GM19025 (cell line): ENCODE results near the gene DDC.
"Not testable (repeated sequence)": the region's sequence is repeated elsewhere in the genome, so short reads cannot be mapped to it uniquely, and the experiment has no call there.

ENCODE experiments used
- ATAC-seq: cut with Tn5 transposase; IDR thresholded peaks from one replicate; pipeline ENCODE4 v1.9.1; 2021; ENCODE audit warnings: mild to moderate bottlenecking, low read depth, moderate library complexity; ENCODE audit not compliant: unreplicated experiment

DDC gene

GRCh38 chr7:50556247-50556991 is 8.8 kb downstream of the DDC start:
- ATAC-seq, result no peak

GRCh38 chr7:50555594-50556140 is 9.5 kb downstream of the DDC start:
- ATAC-seq, result no peak

GRCh38 chr7:50554431-50555322 is 10.5 kb downstream of the DDC start:
- no peak for ATAC-seq

GRCh38 chr7:50553973-50554372 is 11.2 kb downstream of the DDC start:
- ATAC-seq, result no peak

- no peak for ATAC-seq
Observed at GRCh38 chr7:50552921-50553320, 12.3 kb downstream of the DDC start.

DNA sequence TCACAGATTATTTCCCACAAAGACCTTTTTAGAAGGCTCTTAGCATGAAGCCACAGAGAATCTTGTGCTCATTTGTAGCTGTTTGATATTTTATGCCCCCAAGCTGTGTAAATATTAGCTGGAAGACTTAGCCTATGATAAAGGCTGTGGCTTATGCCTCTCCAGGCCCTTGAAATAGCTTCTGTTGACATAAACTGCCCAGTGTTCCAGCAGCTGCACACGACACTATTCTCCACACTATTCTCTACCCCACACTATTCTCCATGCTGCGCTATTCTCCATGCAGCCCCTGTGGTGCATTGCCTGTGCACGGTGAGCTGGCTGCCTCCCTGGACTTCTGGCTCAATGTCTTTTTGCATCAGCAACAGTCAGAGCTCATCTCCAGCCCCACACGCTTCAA is 13.1 kb downstream of the DDC start:
- no peak for ATAC-seq

GRCh38 chr7:50545613-50546012 is 19.6 kb downstream of the DDC start:
- ATAC-seq, result not testable (repeated sequence)

- ATAC-seq, result no peak
Observed at GRCh38 chr7:50544992-50545391, 20.2 kb downstream of the DDC start.

DNA sequence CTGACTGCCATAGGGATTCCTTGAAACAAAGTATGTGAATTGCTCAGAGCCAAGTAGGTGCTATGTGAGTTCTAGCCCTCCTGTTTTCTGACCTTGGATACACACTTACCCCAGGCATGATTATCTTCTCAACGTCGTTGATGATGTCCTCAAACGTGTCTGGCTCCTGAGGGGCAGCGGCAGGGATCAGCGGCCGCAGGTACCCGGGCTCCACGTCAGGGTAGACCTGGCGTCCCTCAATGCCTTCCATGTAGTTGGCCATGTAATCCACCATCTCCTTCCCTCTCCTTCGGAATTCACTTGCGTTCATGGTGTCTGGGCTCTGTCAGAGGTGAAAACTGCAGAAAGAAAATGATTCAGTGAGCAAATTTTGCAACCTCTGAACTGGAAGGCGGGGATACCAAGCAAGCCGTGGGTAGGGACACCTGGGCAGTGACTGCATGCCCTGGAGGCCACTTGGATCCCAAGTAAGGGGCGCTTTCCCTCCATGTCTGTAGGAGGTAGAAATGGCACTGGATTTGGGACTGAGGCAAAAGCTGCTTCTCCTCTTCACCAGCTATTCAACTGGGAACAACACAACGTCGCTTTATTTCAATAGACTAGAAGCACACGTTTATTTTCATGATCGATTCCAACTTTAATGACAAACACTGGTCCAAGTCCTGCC is 21.3 kb downstream of the DDC start:
- ATAC-seq, result no peak

DNA sequence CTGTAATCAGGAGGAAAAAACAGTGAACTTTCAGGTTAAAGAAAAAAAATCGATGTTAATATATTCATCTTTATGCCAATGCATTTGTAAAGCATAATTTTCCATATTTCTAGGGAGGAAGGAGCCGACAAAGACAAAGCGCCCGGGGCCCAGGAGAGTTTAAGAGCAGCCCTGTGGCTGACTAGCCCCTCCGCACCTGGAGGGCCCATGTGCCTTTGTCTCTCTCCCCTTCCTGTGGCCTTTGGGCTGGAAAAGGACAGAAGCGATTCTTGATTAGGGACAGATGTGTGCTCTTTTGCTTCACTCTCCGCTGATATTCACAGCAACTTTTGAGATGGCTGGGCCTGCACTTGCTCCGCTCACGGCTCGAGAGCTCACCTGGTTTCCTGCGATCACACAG is 23.1 kb downstream of the DDC start:
- no peak for ATAC-seq

DNA sequence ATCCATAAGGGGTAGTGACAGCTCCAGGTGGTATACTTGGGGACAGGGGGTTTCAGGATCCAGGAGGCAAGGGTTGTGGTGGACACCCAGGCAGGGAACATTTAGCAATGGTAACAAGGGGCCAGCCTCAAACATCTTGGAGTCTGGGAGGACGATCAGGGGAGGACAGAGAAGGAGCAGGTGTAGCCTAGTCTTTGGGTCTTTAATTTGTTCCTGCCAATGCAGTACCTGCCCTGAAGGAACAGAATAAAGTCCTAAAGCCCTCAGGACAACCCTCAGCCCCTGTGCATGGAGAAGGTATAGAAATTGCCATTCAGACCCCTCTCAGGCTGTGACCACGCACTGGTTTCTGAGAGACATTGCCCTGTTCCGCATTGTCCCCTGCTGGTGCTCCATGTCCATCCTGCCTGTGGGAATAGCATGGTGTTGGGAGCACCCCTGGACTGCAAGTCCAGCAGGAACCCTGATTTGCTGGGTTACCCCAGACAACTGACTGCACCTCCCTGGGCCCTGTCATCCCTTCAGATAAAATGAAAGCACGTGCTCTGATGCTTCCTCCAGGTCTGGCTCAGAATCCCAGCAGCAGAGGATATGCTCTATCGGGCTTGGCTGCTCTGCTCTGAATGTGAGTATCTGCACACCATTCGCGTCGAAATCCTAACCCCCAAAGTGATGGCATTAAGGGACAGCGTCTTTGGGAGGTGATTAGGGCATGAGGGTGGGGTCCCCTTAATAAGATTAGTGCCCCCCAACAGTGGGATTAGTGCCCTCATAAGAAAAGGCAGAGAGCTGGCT is 24.2 kb downstream of the DDC start:
- no peak for ATAC-seq

DNA sequence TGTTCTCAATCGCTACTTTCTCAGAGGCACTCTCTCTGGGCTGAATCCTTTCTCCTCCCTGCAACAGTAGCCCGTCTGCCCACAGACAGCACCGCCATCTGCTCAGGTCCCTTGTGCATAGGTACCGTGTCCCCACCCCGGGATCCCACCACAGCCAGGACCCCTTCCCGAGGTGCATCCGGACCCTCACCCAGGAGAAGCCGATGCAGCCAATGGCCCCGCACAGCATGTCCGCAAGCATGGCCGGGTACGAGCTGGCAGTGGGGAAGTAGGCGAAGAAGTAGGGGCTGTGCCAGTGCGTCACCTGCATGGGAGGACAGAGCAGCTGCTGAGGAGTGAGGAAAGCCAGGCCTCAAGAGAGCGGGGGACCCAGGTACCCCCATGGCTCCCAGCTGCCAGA is 25.5 kb downstream of the DDC start:
- ATAC-seq, result no peak

DNA sequence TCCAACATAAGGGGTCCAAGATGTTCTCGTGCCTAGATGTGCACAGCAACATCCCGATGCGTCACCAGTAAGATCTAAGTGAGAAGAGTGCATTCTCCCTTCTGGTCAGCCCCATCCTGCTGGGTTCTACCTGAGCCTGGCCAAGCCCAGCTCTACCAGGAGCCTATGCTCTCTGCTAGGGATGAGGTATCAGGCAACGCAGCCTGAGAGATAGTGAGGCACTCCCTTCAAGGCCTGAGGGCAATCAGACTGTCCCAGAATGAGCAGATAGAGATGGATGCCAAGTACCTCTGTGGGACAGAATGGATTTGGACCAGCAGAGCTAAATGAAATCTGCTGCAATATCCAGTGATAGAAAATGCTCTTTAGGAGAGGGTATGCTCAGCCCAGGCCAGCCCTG is 26.7 kb downstream of the DDC start:
- no peak for ATAC-seq

DNA sequence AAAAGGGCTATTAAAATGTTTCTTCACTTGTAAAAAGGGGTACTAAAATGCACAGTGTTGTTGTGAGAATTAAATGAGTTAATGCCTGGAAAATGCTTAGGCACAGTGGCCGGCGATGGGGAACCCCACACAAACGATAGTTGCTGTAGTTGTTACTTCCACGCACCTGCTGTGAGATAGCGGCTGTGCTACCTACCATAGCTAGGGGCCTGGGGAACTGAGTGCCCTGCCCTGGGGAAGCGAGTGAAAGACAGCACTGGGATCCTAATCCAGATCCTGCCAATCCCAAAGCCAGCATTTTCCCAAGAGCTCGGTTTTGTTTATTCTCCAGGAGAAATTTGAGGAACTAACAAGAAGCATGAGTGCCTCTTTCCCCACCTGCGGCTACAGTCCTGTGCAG is 27.8 kb downstream of the DDC start:
- ATAC-seq, result no peak

DNA sequence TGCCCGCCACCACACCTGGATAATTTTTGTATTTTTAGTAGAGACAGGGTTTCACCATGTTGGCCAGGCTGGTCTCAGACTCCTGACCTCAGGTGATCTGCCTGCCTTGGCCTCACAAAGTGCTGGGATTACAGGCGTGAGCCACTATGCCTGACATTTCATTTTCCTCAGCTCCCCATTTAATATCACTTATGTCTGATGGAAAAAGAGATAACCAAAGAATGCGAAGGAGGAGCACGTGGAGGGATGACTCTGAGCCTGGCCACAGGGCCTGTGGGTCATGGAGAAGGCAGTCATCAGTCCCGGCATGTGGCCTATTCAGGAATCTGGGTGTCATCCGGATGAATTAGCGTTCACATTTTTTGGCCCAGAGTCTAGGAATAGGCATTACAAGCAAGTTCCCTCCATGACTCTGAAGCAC is 29.9 kb downstream of the DDC start:
- ATAC-seq, result not testable (repeated sequence)

DNA sequence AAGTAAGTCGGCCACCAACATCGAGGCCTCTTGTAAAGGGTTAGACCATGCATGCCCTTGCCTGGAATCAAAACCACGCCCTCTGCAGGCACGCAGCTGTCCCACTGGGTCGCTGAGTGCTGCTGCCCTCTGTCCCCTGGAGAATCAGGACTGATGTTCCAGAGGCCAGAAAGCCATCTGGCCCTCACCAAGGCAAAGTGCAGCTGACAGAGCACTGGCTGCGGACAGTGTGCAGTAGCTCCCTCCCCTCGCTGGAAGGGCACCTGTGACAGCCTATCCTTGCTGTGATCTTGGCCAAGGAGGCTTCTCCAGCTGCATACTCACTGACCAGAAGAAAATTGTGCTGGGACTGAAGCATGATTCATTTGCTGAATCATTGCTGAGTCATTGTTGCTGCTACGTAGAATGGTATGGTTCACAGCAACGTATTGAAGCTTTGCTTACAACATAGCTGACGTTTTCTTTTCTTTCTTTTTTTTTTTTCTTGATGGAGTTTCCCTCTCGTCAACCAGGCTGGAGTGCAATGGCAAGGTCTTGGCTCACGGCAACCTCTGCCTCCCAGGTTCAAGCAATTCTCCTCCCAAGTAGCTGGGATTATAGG is 30.4 kb downstream of the DDC start:
- no peak for ATAC-seq

- no peak for ATAC-seq
Observed at GRCh38 chr7:50533866-50534265, 31.3 kb downstream of the DDC start.

GRCh38 chr7:50531928-50532327 is 33.3 kb downstream of the DDC start:
- ATAC-seq, result no peak

- no peak for ATAC-seq
Observed at GRCh38 chr7:50531401-50531911, 33.7 kb downstream of the DDC start.

GRCh38 chr7:50530766-50531165 is 34.4 kb downstream of the DDC start:
- no peak for ATAC-seq
